Sigmoid colon (tissue), 3 donors: Measurements from ENCODE around the gene AMBRA1.

Source experiments
- CTCF ChIP-seq, 4 experiments: fragments of 450-650 bp in 3 of 4; fragments of 200-600 bp in 1 of 4; IDR thresholded peaks; one replicate each; pipeline ENCODE4 v1.5.1; 2016 to 2019; ENCODE audit warnings: antibody characterized with exemption in 4 of 4, mild to moderate bottlenecking in 3 of 4, moderate library complexity in 2 of 4
- POLR2A ChIP-seq, 2 donors: fragments of 450-650 bp; IDR thresholded peaks; one replicate each; pipeline ENCODE4 v1.6.1; 2016; ENCODE audit warnings: antibody characterized with exemption in 2 of 2, mild to moderate bottlenecking in 2 of 2, moderate library complexity in 2 of 2

GRCh38 chr11:46477136-46477535 lies 116.7 kb downstream of the AMBRA1 start:
- TF ChIP-seq CTCF (IDR thresholded peaks at IDR 0.05), result no peak
- no peak for TF ChIP-seq POLR2A (IDR thresholded peaks at IDR 0.05)
